GM19351 (cell line): ENCODE data around the gene SORCS1.

Experiments used
- ATAC-seq: cut with Tn5 transposase; IDR thresholded peaks from one replicate; pipeline ENCODE4 v1.9.1; 2021; ENCODE audit warnings: mild to moderate bottlenecking, moderate library complexity; ENCODE audit not compliant: unreplicated experiment

SORCS1 gene

GRCh38 chr10:107118866-107119265, 45.6 kb downstream of the SORCS1 start:
- peak; percentile 78 for ATAC-seq

- no peak for ATAC-seq
These were observed 60.4 kb downstream of the SORCS1 start for GRCh38 chr10:107104026-107104652.

GRCh38 chr10:107103174-107104025, 61.1 kb downstream of the SORCS1 start:
- ATAC-seq: no peak

GRCh38 chr10:107098326-107098725, 66.2 kb downstream of the SORCS1 start:
- ATAC-seq: no peak

- ATAC-seq: no peak
These were observed 69.5 kb downstream of the SORCS1 start for GRCh38 chr10:107094824-107095522.

GRCh38 chr10:107092321-107092720, 72.2 kb downstream of the SORCS1 start:
- no peak for ATAC-seq

- no peak for ATAC-seq
These were observed 73.4 kb downstream of the SORCS1 start for GRCh38 chr10:107091126-107091525.

- ATAC-seq: no peak
These were observed 78.6 kb downstream of the SORCS1 start for GRCh38 chr10:107085665-107086525.

GRCh38 chr10:107083388-107084009, 81.0 kb downstream of the SORCS1 start:
- ATAC-seq: no peak

GRCh38 chr10:107081644-107082043, 82.9 kb downstream of the SORCS1 start:
- ATAC-seq: no peak

- no peak for ATAC-seq
These were observed 89.4 kb downstream of the SORCS1 start for GRCh38 chr10:107075117-107075516.

- no peak for ATAC-seq
These were observed 91.7 kb downstream of the SORCS1 start for GRCh38 chr10:107072786-107073185.

- ATAC-seq: no peak
These were observed 92.5 kb downstream of the SORCS1 start for GRCh38 chr10:107072028-107072427.

GRCh38 chr10:107071301-107071700, 93.2 kb downstream of the SORCS1 start:
- no peak for ATAC-seq

- ATAC-seq: no peak
These were observed 96.7 kb downstream of the SORCS1 start for GRCh38 chr10:107067843-107068242.

GRCh38 chr10:107064075-107064474, 100.4 kb downstream of the SORCS1 start:
- no peak for ATAC-seq

GRCh38 chr10:107059872-107060271, 104.6 kb downstream of the SORCS1 start:
- no peak for ATAC-seq

- ATAC-seq: no peak
These were observed 105.3 kb downstream of the SORCS1 start for GRCh38 chr10:107059068-107059804.

GRCh38 chr10:107058331-107058730, 106.2 kb downstream of the SORCS1 start:
- ATAC-seq: no peak

GRCh38 chr10:107056182-107056581, 108.3 kb downstream of the SORCS1 start:
- no peak for ATAC-seq
